BLaER1 (cell line): ENCODE results near the gene KDM1A.
A peak's percentile ranks its signal among the peaks of the same experiment; 100 is the strongest.

Experiments
- H3K27ac ChIP-seq: shearing (Covaris generic); formaldehyde crosslinking; 2 replicates; pipeline ENCODE4 v1.8.1; 2022
- H3K27me3 ChIP-seq: shearing (Covaris generic); formaldehyde crosslinking; 2 replicates; pipeline ENCODE4 v1.8.1; 2022
- H3K36me3 ChIP-seq: shearing (Covaris generic); formaldehyde crosslinking; 2 replicates; pipeline ENCODE4 v1.8.1; 2022
- H3K4me1 ChIP-seq: shearing (Covaris generic); formaldehyde crosslinking; 2 replicates; pipeline ENCODE4 v1.8.1; 2022
- H3K4me2 ChIP-seq: shearing (Covaris generic); formaldehyde crosslinking; 2 replicates; pipeline ENCODE4 v1.8.1; 2022
- H3K4me3 ChIP-seq: shearing (Covaris generic); formaldehyde crosslinking; 2 replicates; pipeline ENCODE4 v1.8.1; 2022
- H3K9ac ChIP-seq: shearing (Covaris generic); formaldehyde crosslinking; 2 replicates; pipeline ENCODE4 v1.8.1; 2022
- H3K9me3 ChIP-seq: shearing (Covaris generic); formaldehyde crosslinking; 2 replicates; pipeline ENCODE4 v1.8.1; 2022
- H4K20me1 ChIP-seq: shearing (Covaris generic); formaldehyde crosslinking; 2 replicates; pipeline ENCODE4 v1.8.1; 2022
- Cebpa-rat ChIP-seq: shearing (Covaris generic); IDR thresholded peaks from 2 replicates; pipeline ENCODE4 v1.8.1; 2022

Gene KDM1A

DNA sequence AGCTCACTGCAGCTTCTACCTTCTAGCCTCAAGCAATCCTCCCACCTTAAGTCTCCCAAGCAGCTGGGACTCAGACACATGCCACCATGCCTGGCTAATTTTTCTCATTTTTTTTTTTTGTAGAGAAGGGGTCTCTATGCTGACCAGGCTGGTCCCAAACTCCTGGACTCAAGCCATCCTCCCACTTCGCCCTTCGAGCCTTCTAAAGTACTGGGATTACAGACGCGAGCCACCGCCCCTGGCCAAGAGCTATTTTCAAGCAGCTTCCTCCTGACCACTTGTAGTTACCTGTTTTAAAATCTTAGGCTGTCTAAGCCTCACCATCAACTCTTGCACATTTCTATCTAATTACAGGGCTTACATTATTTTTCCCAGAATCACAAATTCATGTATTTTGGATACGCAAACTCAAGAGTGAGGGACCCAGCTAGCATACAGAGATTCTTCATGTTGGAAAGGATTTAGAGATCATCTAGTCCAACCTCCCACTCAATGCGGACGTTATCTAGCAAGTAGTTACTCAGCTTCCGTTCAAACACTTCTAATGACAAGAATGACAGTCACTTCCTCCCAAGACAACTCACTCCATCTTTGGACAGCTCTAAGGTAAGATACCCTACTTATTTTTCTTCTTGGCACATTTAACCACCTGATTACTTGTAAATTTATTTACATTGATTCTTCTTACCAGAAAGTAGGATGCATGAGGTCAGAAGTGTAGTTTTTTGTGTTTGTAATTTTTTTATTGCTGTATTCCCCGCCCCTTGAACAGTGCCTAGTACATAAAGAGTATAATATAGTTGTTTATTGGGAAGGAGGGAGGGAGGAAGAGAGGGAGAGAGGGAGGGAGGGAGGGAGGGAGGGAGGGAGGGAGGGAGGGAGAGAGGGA is 84.0 kb downstream of the KDM1A start:
- no peak overlapping the region for H3K9ac ChIP-seq
- H3K27ac ChIP-seq = no peak overlapping the region
- peaks cover 43% of the 10 kb centered on the region for H3K36me3 ChIP-seq
- H3K4me1 ChIP-seq = peaks cover 54% of the 10 kb centered on the region
- no peaks in the 10 kb centered on the region for H3K27me3 ChIP-seq
- no peak for TF ChIP-seq Cebpa-rat
- no peaks in the 10 kb centered on the region for H3K9me3 ChIP-seq
- no peak overlapping the region for H3K4me3 ChIP-seq
- H4K20me1 ChIP-seq = peaks cover 90% of the 10 kb centered on the region
- H3K4me2 ChIP-seq = 0 out of 2 replicates have a peak overlapping the region, but pooled peaks have one; percentile 56

- peaks cover 54% of the 10 kb centered on the region for H3K36me3 ChIP-seq
- no peak for TF ChIP-seq Cebpa-rat
- no peak overlapping the region for H3K27ac ChIP-seq
- H3K4me1 ChIP-seq = peaks cover 32% of the 10 kb centered on the region
- H3K4me3 ChIP-seq = no peak overlapping the region
- no peak overlapping the region for H3K9ac ChIP-seq
- no peaks in the 10 kb centered on the region for H3K27me3 ChIP-seq
- no peak overlapping the region for H3K4me2 ChIP-seq
- no peaks in the 10 kb centered on the region for H3K9me3 ChIP-seq
- H4K20me1 ChIP-seq = peaks cover 96% of the 10 kb centered on the region
These were observed 89.8 kb downstream of the KDM1A start for GRCh38 chr1:23108918-23109533.

GRCh38 chr1:23110391-23110790 is 91.1 kb downstream of the KDM1A start:
- no peak overlapping the region for H3K9ac ChIP-seq
- no peak for TF ChIP-seq Cebpa-rat
- no peaks in the 10 kb centered on the region for H3K9me3 ChIP-seq
- H3K36me3 ChIP-seq = peaks cover 41% of the 10 kb centered on the region
- H3K4me3 ChIP-seq = no peak overlapping the region
- H3K4me2 ChIP-seq = no peak overlapping the region
- no peaks in the 10 kb centered on the region for H3K27me3 ChIP-seq
- peaks cover 42% of the 10 kb centered on the region for H3K4me1 ChIP-seq
- H3K27ac ChIP-seq = no peak overlapping the region
- H4K20me1 ChIP-seq = peaks cover 96% of the 10 kb centered on the region

GRCh38 chr1:23111600-23112535 is 92.6 kb downstream of the KDM1A start:
- Histone ChIP-seq H3K4me1 (peaks cover 50% of the 10 kb centered on the region), H4K20me1 (peaks cover 96% of the 10 kb centered on the region), H3K9ac (no peak overlapping the region)

GRCh38 chr1:23114424-23115079 is 95.3 kb downstream of the KDM1A start:
- Histone ChIP-seq H3K27me3 (no peaks in the 10 kb centered on the region), H3K4me3 (no peak overlapping the region), H3K27ac (no peak overlapping the region), H4K20me1 (peaks cover 98% of the 10 kb centered on the region), H3K9ac (peak overlapping the region; percentile 22; the same call in 1 of the 2 replicates), H3K4me1 (peaks cover 64% of the 10 kb centered on the region), H3K4me2 (peak overlapping the region; percentile 44), H3K36me3 (peaks cover 10% of the 10 kb centered on the region; the same call in 1 of the 2 replicates), H3K9me3 (0 out of 2 replicates have a peak, but pooled peaks cover 6% of the 10 kb centered on the region)
- no peak for TF ChIP-seq Cebpa-rat

More at GRCh38 chr1:23111600-23112535, 92.6 kb downstream of the KDM1A start:
- Histone ChIP-seq H3K27me3 (no peaks in the 10 kb centered on the region), H3K4me3 (no peak overlapping the region), H3K4me2 (no peak overlapping the region), H3K9me3 (0 out of 2 replicates have a peak, but pooled peaks cover 6% of the 10 kb centered on the region), H3K36me3 (peaks cover 31% of the 10 kb centered on the region), H3K27ac (no peak overlapping the region)
- TF ChIP-seq Cebpa-rat = no peak

- peak overlapping the region; percentile 44; the same call in 1 of the 2 replicates for H3K4me2 ChIP-seq
- H3K27ac ChIP-seq = no peak overlapping the region
- peaks cover 98% of the 10 kb centered on the region for H4K20me1 ChIP-seq
- H3K36me3 ChIP-seq = peaks cover 5% of the 10 kb centered on the region; the same call in 1 of the 2 replicates
- 0 out of 2 replicates have a peak, but pooled peaks cover 6% of the 10 kb centered on the region for H3K9me3 ChIP-seq
- no peak overlapping the region for H3K4me3 ChIP-seq
- no peaks in the 10 kb centered on the region for H3K27me3 ChIP-seq
- no peak for TF ChIP-seq Cebpa-rat
- peaks cover 80% of the 10 kb centered on the region for H3K4me1 ChIP-seq
- H3K9ac ChIP-seq = no peak overlapping the region
These were observed 97.1 kb downstream of the KDM1A start for GRCh38 chr1:23116216-23116836.

DNA sequence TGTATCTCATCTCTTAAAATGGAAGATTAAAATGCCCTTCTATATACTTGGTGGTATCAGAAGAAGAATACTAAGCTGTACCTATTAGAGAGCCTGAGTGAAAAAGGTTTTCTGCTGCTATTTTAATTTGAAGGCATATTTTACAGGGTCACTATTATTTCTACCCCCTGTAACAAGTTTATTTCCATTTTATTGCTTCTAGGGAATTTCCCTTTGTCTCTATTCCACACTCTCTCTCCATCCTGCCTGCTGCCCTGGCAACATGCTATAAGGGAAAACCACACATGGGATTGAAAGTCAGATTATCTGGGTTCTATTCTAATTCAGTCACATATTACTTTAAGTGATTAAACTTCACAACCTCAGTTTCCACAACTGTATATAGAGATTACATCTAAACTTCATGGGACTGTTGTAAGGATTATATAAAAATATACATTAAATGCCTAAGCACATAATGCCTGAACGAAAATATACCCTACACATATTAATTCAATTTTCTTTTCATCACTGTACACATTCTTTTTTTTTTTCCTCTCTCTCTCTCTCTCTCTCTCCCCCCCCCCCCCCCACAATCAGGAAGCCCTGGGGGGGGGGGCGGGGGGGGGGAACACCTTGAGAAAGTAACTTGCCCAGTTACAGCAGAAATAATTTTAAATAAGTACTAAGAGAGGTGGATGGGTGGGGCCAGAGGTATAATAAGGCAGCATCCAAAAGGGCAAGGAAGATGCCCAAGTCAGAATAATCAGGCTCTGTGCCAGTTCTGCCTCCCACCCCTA is 97.8 kb downstream of the KDM1A start:
- Histone ChIP-seq H4K20me1 (peaks cover 98% of the 10 kb centered on the region), H3K27ac (no peak overlapping the region), H3K27me3 (no peaks in the 10 kb centered on the region), H3K4me1 (peaks cover 74% of the 10 kb centered on the region), H3K9me3 (0 out of 2 replicates have a peak, but pooled peaks cover 6% of the 10 kb centered on the region), H3K4me3 (no peak overlapping the region), H3K4me2 (no peak overlapping the region), H3K9ac (no peak overlapping the region), H3K36me3 (peaks cover 5% of the 10 kb centered on the region; the same call in 1 of the 2 replicates)
- TF ChIP-seq Cebpa-rat = no peak

- Histone ChIP-seq H3K9ac (no peak overlapping the region), H3K9me3 (0 out of 2 replicates have a peak, but pooled peaks cover 6% of the 10 kb centered on the region), H3K27ac (no peak overlapping the region)
These were observed 99.1 kb downstream of the KDM1A start for GRCh38 chr1:23118407-23118806.

More at GRCh38 chr1:23118407-23118806, 99.1 kb downstream of the KDM1A start:
- Histone ChIP-seq H3K27me3 (no peaks in the 10 kb centered on the region), H3K4me3 (no peak overlapping the region), H3K4me2 (no peak overlapping the region), H3K36me3 (peaks cover 5% of the 10 kb centered on the region; the same call in 1 of the 2 replicates), H3K4me1 (peaks cover 74% of the 10 kb centered on the region), H4K20me1 (peaks cover 98% of the 10 kb centered on the region)
- TF ChIP-seq Cebpa-rat = no peak
